Progenitor cell of endocrine pancreas (in vitro differentiated cells): ENCODE results near the gene OGDH. TPM values are rescaled to one million over a fixed set of nuclear protein-coding genes. Genes with fewer than 3 reads are reported as not detected.

Source experiments
- DNase-seq: peaks from one replicate; pipeline ENCODE4 v3.0.0; 2021; ENCODE audit warnings: low spot score; ENCODE audit not compliant: unreplicated experiment
- H3K27ac Mint-ChIP-seq: 2 replicates; pipeline ENCODE4 v1.8.0; 2021; ENCODE audit warnings: mild to moderate bottlenecking, moderate library complexity, mixed read lengths
- H3K27me3 Mint-ChIP-seq: 2 replicates; pipeline ENCODE4 v1.8.0; 2021; ENCODE audit warnings: mixed read lengths
- H3K36me3 Mint-ChIP-seq: 2 replicates; pipeline ENCODE4 v1.8.0; 2022; ENCODE audit warnings: mixed read lengths; ENCODE audit not compliant: insufficient read depth
- H3K4me1 Mint-ChIP-seq: 2 replicates; pipeline ENCODE4 v1.8.0; 2021; ENCODE audit warnings: low read depth, mixed read lengths
- H3K4me3 Mint-ChIP-seq: 2 replicates; pipeline ENCODE4 v1.8.0; 2021; ENCODE audit warnings: low read depth, mild to moderate bottlenecking, moderate library complexity, mixed read lengths
- H3K9me3 Mint-ChIP-seq: 2 replicates; pipeline ENCODE4 v1.8.0; 2021; ENCODE audit warnings: low read depth, mixed read lengths
- total RNA-seq: library from RNA; stranded (reverse); gene quantifications from 2 replicates; pipeline ENCODE4 v1.2.1, GENCODE V29; 2021
- TF ChIP-seq, protein P1 (sequence below): fragments of 200-600 bp; sonication (generic); IDR thresholded peaks from one replicate; pipeline ENCODE4 v1.5.0; 2021; ENCODE audit warnings: antibody characterized with exemption, mild to moderate bottlenecking; ENCODE audit not compliant: unreplicated experiment

The OGDH gene
- total RNA-seq, 1 donor from 2014 or later, result 105 TPM

- Mint-ChIP-seq H3K36me3 (no peaks in the 10 kb centered on the region), H3K4me3 (no peak overlapping the region), H3K4me1 (no peaks in the 10 kb centered on the region), H3K27me3 (no peaks in the 10 kb centered on the region), H3K27ac (no peak overlapping the region), H3K9me3 (no peaks in the 10 kb centered on the region)
- DNase-seq, result no peak
- TF ChIP-seq, protein P1, sequence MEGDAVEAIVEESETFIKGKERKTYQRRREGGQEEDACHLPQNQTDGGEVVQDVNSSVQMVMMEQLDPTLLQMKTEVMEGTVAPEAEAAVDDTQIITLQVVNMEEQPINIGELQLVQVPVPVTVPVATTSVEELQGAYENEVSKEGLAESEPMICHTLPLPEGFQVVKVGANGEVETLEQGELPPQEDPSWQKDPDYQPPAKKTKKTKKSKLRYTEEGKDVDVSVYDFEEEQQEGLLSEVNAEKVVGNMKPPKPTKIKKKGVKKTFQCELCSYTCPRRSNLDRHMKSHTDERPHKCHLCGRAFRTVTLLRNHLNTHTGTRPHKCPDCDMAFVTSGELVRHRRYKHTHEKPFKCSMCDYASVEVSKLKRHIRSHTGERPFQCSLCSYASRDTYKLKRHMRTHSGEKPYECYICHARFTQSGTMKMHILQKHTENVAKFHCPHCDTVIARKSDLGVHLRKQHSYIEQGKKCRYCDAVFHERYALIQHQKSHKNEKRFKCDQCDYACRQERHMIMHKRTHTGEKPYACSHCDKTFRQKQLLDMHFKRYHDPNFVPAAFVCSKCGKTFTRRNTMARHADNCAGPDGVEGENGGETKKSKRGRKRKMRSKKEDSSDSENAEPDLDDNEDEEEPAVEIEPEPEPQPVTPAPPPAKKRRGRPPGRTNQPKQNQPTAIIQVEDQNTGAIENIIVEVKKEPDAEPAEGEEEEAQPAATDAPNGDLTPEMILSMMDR, result no peak
Measured at GRCh38 chr7:44733708-44734481, 127.5 kb downstream of the OGDH start.

- DNase-seq, result no peak
- no peak overlapping the region for H3K27ac Mint-ChIP-seq
- H3K4me1 Mint-ChIP-seq, result no peaks in the 10 kb centered on the region
- TF ChIP-seq, protein P1, result no peak
- no peak overlapping the region for H3K4me3 Mint-ChIP-seq
- H3K9me3 Mint-ChIP-seq, result no peaks in the 10 kb centered on the region
- no peaks in the 10 kb centered on the region for H3K27me3 Mint-ChIP-seq
- no peaks in the 10 kb centered on the region for H3K36me3 Mint-ChIP-seq
Measured at GRCh38 chr7:44735403-44736165, 129.2 kb downstream of the OGDH start.

GRCh38 chr7:44736896-44737295, 130.5 kb downstream of the OGDH start:
- Mint-ChIP-seq H3K27me3 (no peaks in the 10 kb centered on the region), H3K9me3 (no peaks in the 10 kb centered on the region), H3K36me3 (no peaks in the 10 kb centered on the region), H3K27ac (no peak overlapping the region), H3K4me1 (no peaks in the 10 kb centered on the region), H3K4me3 (no peak overlapping the region)
- TF ChIP-seq, protein P1, result no peak
- no peak for DNase-seq

DNA sequence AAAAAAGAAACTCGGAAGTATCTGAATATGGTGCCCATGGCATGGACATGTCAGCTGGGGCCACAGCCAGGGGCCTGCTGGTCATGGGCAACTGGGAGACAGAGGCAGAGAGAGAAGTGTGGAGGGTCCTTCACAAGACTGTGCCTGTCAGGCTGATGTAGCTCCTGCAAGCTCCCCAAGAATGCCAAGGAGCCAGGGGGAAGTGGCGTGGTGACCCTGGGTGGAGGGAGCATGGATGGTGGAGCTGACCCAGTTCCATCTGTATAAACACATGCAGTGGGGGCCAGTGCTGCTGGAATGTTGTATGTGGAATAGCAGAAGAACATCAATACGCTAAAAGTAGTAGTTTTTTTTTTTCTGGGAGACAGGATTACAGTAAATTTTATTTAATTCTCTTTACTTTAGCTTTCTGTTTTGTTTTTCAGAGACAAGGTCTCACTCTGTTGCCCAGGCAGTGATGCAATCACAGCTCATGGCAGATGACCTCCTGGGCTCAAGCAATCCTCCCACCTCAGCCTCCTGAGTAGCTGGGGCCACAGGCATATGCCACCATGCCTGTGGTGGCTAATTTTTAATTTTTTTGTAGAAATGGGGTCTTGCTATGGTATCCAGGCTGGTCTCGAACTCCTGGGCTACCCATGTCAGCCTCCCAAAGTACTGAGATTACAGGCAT, 131.8 kb downstream of the OGDH start:
- no peaks in the 10 kb centered on the region for H3K9me3 Mint-ChIP-seq
- DNase-seq, result no peak
- no peak overlapping the region for H3K4me3 Mint-ChIP-seq
- no peak overlapping the region for H3K27ac Mint-ChIP-seq
- H3K4me1 Mint-ChIP-seq, result no peaks in the 10 kb centered on the region
- no peaks in the 10 kb centered on the region for H3K27me3 Mint-ChIP-seq
- no peaks in the 10 kb centered on the region for H3K36me3 Mint-ChIP-seq
- TF ChIP-seq, protein P1, result no peak
